OCI-LY7 (cell line): ENCODE measurements around the gene SARDH. TPM values are rescaled to one million over a fixed set of nuclear protein-coding genes. Genes with fewer than 3 reads are reported as not detected.

Experiments used
- BruUV-seq: library from RNA; stranded (reverse); fragments of 400-500 nt; replicated peaks from 2 replicates; lab custom pipeline; 2021; lab: Mats Ljungman, UMichigan
- CTCF ChIA-PET: fragments of 300-600 bp; sonication (Branson Sonifier 250); formaldehyde crosslinking; loops from one replicate; lab custom pipeline; 2022; ENCODE audit warnings: antibody characterized with exemption; ENCODE audit not compliant: unreplicated experiment; lab: Charles Lee
- POLR2A ChIA-PET: fragments of 300-600 bp; sonication (Branson Sonifier 250); formaldehyde crosslinking; loops from one replicate; lab custom pipeline; 2022; ENCODE audit warnings: antibody characterized with exemption; lab: Charles Lee
- DNase-seq: peaks from one replicate; pipeline ENCODE4 v3.0.0-alpha.2; 2015; ENCODE audit warnings: low spot score
- H2AFZ ChIP-seq: fragments of 200-600 bp; sonication (generic), shearing (Covaris generic); 2 replicates; pipeline ENCODE4 v1.6.1; 2014; ENCODE audit warnings: mild to moderate bottlenecking, antibody characterized with exemption, low read length, moderate library complexity
- H3K27ac ChIP-seq: fragments of 200-600 bp; sonication (generic); 2 replicates; pipeline ENCODE4 v1.5.1; 2014; ENCODE audit warnings: mixed run types, low read depth, mild to moderate bottlenecking, moderate library complexity, low read length, inconsistent platforms; ENCODE audit not compliant: poor library complexity, severe bottlenecking
- H3K36me3 ChIP-seq: fragments of 200-600 bp; sonication (generic); 2 replicates; pipeline ENCODE4 v1.6.1; 2014; ENCODE audit warnings: mild to moderate bottlenecking, antibody characterized with exemption, low read length, moderate library complexity, mixed read lengths; ENCODE audit not compliant: insufficient read depth
- H3K4me1 ChIP-seq: fragments of 200-600 bp; sonication (generic); 2 replicates; pipeline ENCODE4 v1.5.1; 2014; ENCODE audit warnings: mild to moderate bottlenecking, low read length; ENCODE audit not compliant: insufficient read depth, poor library complexity, severe bottlenecking
- H3K4me2 ChIP-seq: fragments of 200-600 bp; sonication (generic); 2 replicates; pipeline ENCODE4 v1.6.1; 2014; ENCODE audit warnings: mild to moderate bottlenecking, low read length
- H3K4me3 ChIP-seq: fragments of 200-600 bp; sonication (generic); 2 replicates; pipeline ENCODE4 v1.5.1; 2014; ENCODE audit warnings: mild to moderate bottlenecking, low read depth, low read length; ENCODE audit not compliant: poor library complexity, severe bottlenecking
- H3K79me2 ChIP-seq: fragments of 200-600 bp; sonication (generic); 2 replicates; pipeline ENCODE4 v1.6.1; 2016; ENCODE audit warnings: low read depth, mild to moderate bottlenecking, low read length, moderate library complexity, mixed read lengths; ENCODE audit not compliant: insufficient read depth
- H3K9me2 ChIP-seq: fragments of 200-600 bp; sonication (generic); 2 replicates; pipeline ENCODE4 v1.6.1; 2016; ENCODE audit warnings: mild to moderate bottlenecking, low read length, mixed read lengths; ENCODE audit not compliant: insufficient read depth
- H3K9me3 ChIP-seq: fragments of 200-600 bp; sonication (generic); 2 replicates; pipeline ENCODE4 v1.6.1; 2014; ENCODE audit warnings: mild to moderate bottlenecking, mixed run types, low read length, mixed read lengths
- H4K20me1 ChIP-seq: fragments of 200-600 bp; sonication (generic); 2 replicates; pipeline ENCODE4 v1.6.1; 2014; ENCODE audit warnings: mild to moderate bottlenecking, antibody characterized with exemption, low read length, moderate library complexity, mixed read lengths; ENCODE audit not compliant: insufficient read depth
- CTCF ChIP-seq: fragments of 200-600 bp; sonication (generic); conservative IDR thresholded peaks from 2 replicates; pipeline ENCODE4 v1.5.1; 2014; ENCODE audit warnings: mild to moderate bottlenecking, antibody characterized with exemption, low read length, moderate library complexity, mixed read lengths
- EZH2phosphoT487 ChIP-seq: fragments of 200-600 bp; sonication (generic); IDR thresholded peaks from 2 replicates; pipeline ENCODE4 v1.6.1; 2018; ENCODE audit warnings: low read depth, borderline replicate concordance, mild to moderate bottlenecking, mixed run types, antibody characterized with exemption, low read length, moderate library complexity, mixed read lengths
- intact Hi-C: fragments of 100-400 bp; cut with micrococcal nuclease; formaldehyde crosslinking; loops from one replicate; pipeline ENCODE4 v1.10.0; 2022; ENCODE audit not compliant: unreplicated experiment
- total RNA-seq, 2 experiments: library from RNA; depleted of rRNA in 1 of 2; stranded (reverse); fragments of >200 nt in 1 of 2; shearing (Covaris generic) in 1 of 2; gene quantifications; 2 replicates each; pipeline ENCODE4 v1.2.3, GENCODE V29; 2014 to 2022

SARDH gene
- total RNA-seq, 2 experiments from 2014 or later = 42.8 to 60.8 TPM

GRCh38 chr9:133658442-133659431 lies 79.4 kb downstream of the SARDH start:
- peaks cover 7% of the 10 kb centered on the region for H3K4me1 ChIP-seq
- H2AFZ ChIP-seq = no peak overlapping the region
- POLR2A ChIA-PET = no interaction called here
- CTCF ChIA-PET = no interaction called here
- TF ChIP-seq CTCF = no peak
- no peak for TF ChIP-seq EZH2phosphoT487
- no peaks in the 10 kb centered on the region for H3K9me3 ChIP-seq
- H3K4me3 ChIP-seq = no peak overlapping the region
- no peaks in the 10 kb centered on the region; the same call in 1 of the 2 replicates for H3K36me3 ChIP-seq
- H3K79me2 ChIP-seq = no peaks in the 10 kb centered on the region
- no peak overlapping the region for H3K4me2 ChIP-seq
- no peaks in the 10 kb centered on the region for H4K20me1 ChIP-seq
- no peak for DNase-seq
- H3K27ac ChIP-seq = no peak overlapping the region
- H3K9me2 ChIP-seq = no peaks in the 10 kb centered on the region
- intact Hi-C loops = loop anchor here (5.0 kb wide), 1 partner anchor 59 kb away; no protein-coding TSS in a partner anchor
- BruUV-seq = no TSS peak

GRCh38 chr9:133657120-133657661 lies 81.0 kb downstream of the SARDH start:
- TF ChIP-seq CTCF = no peak
- no peak for TF ChIP-seq EZH2phosphoT487
- Histone ChIP-seq H3K4me2 (no peak overlapping the region), H2AFZ (no peak overlapping the region), H3K36me3 (no peaks in the 10 kb centered on the region), H3K4me3 (no peak overlapping the region), H3K79me2 (no peaks in the 10 kb centered on the region), H4K20me1 (no peaks in the 10 kb centered on the region), H3K27ac (no peak overlapping the region), H3K9me2 (no peaks in the 10 kb centered on the region), H3K4me1 (peaks cover 7% of the 10 kb centered on the region), H3K9me3 (no peaks in the 10 kb centered on the region)
- no TSS peak for BruUV-seq
- DNase-seq = peak; percentile 32
- intact Hi-C loops = loop anchor here (5.0 kb wide), 1 partner anchor 60 kb away; no protein-coding TSS in a partner anchor
- ChIA-PET POLR2A (no interaction called here), CTCF (no interaction called here)
